HG02884 (cell line): Measurements from ENCODE around the gene FOXF2.

Experiments
- ATAC-seq: cut with Tn5 transposase; IDR thresholded peaks from one replicate; pipeline ENCODE4 v1.9.1; 2021; ENCODE audit warnings: mild to moderate bottlenecking, moderate library complexity; ENCODE audit not compliant: unreplicated experiment

The FOXF2 gene

DNA sequence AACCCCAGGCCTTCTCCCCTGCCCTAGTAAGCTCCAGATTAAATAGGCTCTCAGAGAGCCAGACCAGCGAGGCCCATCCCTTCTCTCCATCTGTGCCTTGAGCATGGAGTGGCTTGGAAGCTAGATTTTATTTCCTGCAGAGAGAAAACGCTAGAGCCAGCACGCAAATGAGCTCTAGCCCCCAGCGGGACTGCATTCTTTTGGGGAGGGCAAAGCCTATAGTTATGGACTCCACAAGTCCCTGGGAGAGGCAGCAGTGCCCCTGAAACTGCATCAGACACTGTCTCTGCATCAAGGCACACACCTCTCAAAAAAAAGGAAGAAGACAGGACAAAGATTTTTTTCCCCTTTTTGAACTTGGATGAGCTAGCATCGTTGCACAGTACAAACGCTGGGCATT is 15.8 kb downstream of the FOXF2 start:
- ATAC-seq: no peak

DNA sequence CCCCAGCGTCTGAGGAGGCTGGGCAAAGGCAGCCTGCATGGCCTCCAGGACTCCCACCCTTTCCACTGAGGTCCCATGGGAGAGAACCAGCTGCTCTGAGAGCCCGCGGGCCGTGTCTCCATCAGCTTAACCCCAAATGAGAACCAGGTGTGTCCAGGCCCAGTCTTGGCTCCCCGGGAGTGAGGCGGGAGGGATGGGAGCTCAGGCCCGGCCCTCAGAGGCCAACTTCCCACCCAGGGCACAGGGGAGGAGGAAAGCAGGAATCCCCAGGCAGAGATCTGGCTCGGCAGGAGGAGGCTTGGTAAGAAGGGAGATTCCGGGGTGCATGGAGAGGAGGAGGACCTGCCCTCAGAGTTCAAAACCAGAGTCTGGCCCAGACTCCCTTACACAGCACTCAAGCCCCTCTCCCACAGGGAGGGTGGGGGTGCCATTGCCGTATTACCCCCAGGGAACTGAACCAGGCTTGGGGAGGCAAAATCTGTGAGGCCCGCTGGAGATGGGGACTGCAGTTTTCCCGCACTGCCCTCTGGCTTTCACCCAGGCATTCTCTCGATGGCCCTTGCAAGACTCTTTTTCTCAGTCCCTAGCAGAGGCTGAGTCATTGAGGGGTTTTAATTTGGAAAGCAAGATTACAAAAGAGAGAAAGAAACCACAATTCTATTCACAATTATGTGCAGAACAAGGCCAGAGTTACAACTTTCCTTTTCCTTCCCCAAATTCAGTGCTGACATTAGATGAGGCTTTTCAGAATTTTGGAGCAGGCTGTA is 17.1 kb downstream of the FOXF2 start:
- no peak for ATAC-seq

DNA sequence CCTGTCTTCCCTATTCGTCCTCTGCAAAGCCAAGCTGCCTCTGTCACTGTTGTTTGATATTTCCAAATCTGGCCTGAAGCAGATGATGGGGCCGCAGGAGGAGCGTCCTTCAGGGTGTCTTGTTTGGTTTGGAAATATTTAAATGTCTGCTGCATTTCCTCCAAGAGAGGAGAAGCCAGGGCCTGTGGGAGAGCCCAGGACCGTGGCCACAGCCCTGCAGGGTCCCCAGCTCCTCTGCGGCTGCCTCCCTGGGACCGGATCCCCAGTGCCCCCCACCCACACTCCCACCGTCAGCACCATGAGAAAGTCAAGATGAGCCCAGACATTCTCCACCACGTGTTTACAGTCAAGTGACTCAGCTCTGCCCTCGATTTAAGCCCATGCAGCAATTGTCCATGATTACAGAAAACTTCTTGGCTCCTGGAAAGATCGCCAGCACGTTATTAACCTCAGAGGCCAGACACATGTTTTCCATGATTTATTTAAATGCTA is 18.2 kb downstream of the FOXF2 start:
- ATAC-seq: no peak

DNA sequence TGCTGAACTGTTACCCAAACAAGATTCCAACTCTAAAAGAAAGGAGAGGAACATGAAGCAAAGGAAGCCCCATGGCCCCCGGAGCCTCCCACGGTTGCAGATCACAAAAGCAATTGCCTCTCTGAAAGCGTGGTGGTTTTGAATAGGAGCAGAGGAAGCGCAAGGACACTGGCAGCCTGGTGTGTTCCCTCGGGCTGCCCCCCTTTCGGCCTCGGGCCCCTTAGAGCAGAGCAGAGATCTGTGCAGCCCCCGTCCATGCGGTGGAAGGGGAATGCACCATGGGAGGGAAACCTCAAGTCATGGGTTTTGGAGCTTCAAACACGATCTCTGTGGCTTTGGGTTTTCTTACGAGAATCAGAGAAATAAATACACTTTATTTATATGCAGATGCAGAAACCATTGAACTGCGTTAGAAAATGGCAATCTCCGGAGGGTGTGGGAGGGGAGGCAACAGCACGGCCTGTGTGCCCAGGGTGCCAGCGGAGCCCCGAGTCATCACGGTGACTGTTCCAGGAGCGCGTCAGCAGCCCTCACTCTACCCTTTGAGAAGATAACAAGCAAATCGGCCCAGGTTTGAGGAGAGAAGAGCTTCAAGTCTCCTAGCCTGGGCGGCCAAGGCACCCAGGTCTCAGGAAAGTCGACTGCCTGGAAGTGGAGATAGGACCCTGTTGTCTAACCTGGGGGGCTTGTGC is 20.5 kb downstream of the FOXF2 start:
- no peak for ATAC-seq

- no peak for ATAC-seq
Observed at GRCh38 chr6:1412901-1413300, 23.5 kb downstream of the FOXF2 start.

DNA sequence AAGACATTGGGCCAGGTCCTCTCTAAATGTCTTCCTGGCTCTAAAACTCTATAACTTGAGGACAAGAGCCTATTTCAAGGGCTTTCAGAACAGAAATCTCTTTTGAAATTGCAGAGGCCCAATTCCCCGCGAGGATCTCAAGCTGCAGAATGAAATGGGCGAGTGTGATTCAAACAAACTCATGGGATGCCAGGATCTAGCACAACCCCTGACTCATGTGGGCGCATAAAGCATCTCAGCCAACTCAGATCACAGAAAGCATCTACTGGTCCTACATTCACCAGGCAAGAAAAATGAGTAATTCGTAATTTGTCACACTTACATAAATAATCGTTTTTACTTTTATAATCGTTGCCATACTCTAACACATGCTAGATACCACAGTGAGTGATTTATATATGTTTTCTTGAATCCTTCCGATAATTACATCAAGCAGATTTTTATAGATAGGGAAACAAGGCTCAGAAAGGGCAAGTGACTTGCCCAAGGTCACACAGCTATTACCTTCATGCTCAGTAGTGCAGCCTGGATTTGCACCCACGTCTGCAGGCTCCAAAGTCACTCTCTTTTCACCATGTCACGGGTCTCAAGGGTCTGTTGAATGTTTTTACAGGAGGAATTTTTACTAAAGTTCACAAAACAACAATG is 26.2 kb downstream of the FOXF2 start:
- ATAC-seq: no peak

- no peak for ATAC-seq
Observed at GRCh38 chr6:1416191-1416760, 26.9 kb downstream of the FOXF2 start.

GRCh38 chr6:1416820-1417219 is 27.4 kb downstream of the FOXF2 start:
- ATAC-seq: no peak

GRCh38 chr6:1417718-1418117 is 28.3 kb downstream of the FOXF2 start:
- no peak for ATAC-seq

- no peak for ATAC-seq
Observed at GRCh38 chr6:1418471-1419191, 29.3 kb downstream of the FOXF2 start.

GRCh38 chr6:1420382-1420781 is 31.0 kb downstream of the FOXF2 start:
- no peak for ATAC-seq

- no peak for ATAC-seq
Observed at GRCh38 chr6:1422290-1422689, 32.9 kb downstream of the FOXF2 start.

GRCh38 chr6:1423578-1423977 is 34.2 kb downstream of the FOXF2 start:
- no peak for ATAC-seq

DNA sequence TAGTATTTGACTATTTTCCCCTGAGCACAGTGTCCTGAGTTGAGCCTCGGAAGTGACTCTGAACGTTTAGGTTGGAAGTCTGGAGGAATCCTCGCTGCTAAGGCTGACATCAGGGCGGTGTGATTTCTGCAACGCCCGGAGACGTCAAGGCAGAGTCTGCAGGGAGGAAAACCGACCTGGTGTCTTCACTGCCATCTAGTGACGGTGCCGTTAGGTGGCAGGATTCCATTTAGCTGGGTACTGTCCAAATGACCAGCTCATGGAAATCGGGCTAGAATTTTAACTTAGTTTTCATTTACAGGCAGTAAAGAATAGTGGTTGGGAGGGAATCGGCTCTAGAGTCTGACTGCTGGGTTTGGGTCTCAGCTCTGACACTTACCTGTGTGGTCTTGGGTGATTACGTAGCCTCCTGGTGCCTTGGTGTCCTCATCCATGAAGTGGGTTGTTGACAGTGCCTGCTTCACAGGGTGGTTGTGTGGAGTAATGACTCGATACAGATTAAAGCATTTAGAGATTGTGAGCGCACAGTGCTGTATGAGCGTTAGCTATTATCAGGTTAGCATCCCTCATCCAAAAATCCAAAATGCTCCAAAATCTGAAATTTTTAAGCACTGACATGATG is 35.0 kb downstream of the FOXF2 start:
- no peak for ATAC-seq

GRCh38 chr6:1426416-1426815 is 37.0 kb downstream of the FOXF2 start:
- ATAC-seq: no peak

DNA sequence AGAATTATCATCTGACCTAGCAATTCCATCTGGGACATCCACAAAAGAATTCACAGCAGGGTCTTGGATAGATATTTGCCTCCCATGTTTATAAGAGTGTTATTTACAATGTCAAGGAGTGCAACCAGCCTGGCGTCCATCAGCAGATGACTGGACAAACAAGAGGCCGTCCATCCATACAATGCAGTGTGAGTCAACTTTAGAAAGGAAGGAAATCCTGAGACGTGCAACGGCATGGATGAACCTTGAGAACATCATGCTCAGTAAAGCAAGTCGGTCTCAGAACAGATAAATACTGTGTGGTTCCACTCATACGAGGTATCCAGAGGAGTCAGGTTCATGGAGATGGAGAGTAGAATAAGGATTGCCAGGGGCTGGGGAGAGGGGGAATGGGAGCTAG is 46.4 kb downstream of the FOXF2 start:
- no peak for ATAC-seq

- ATAC-seq: no peak
Observed at GRCh38 chr6:1436334-1437306, 47.2 kb downstream of the FOXF2 start.

- no peak for ATAC-seq
Observed at GRCh38 chr6:1437553-1438406, 48.4 kb downstream of the FOXF2 start.
